Neuronal stem cell (in vitro differentiated cells): ENCODE data around the gene CHRD.

Experiments
- DNase-seq: peaks from one replicate; pipeline ENCODE4 v3.0.0-alpha.2; 2013; ENCODE audit warnings: low spot score
- H2AFZ ChIP-seq: one replicate; pipeline ENCODE4 v1.6.1; 2013; ENCODE audit warnings: mild to moderate bottlenecking, low read length, inconsistent platforms
- H2AK5ac ChIP-seq: 2 replicates; pipeline ENCODE4 v1.6.1; 2013; ENCODE audit warnings: low read depth, mild to moderate bottlenecking, inconsistent platforms, low read length, moderate library complexity, mixed read lengths
- H2BK120ac ChIP-seq: 2 replicates; pipeline ENCODE4 v1.6.1; 2013; ENCODE audit warnings: low read depth, mild to moderate bottlenecking, inconsistent platforms, low read length, moderate library complexity, mixed read lengths
- H2BK12ac ChIP-seq: one replicate; pipeline ENCODE4 v1.6.1; 2013; ENCODE audit warnings: low read length, inconsistent platforms
- H2BK15ac ChIP-seq: 2 replicates; pipeline ENCODE4 v1.6.1; 2013; ENCODE audit warnings: mild to moderate bottlenecking, low read length, inconsistent platforms, mixed read lengths
- H2BK5ac ChIP-seq: one replicate; pipeline ENCODE4 v1.6.1; 2013; ENCODE audit warnings: inconsistent platforms, mild to moderate bottlenecking, low read length, moderate library complexity
- H3K14ac ChIP-seq: one replicate; pipeline ENCODE4 v1.6.1; 2013; ENCODE audit warnings: low read length, inconsistent platforms
- H3K18ac ChIP-seq: 2 replicates; pipeline ENCODE4 v1.6.1; 2013; ENCODE audit warnings: low read length, inconsistent platforms
- H3K23ac ChIP-seq: 2 replicates; pipeline ENCODE4 v1.6.1; 2013; ENCODE audit warnings: low read depth, mild to moderate bottlenecking, mixed read lengths, low read length, inconsistent platforms; ENCODE audit not compliant: poor library complexity
- H3K27ac ChIP-seq: replicated peaks from 3 replicates; pipeline ENCODE4 v1.5.1; 2013; ENCODE audit warnings: low read length, inconsistent platforms
- H3K27me3 ChIP-seq, 3 experiments: 2 replicates each; pipeline ENCODE4 v1.6.1; 2013; ENCODE audit warnings: low read length in 3 of 3, mild to moderate bottlenecking in 2 of 3, inconsistent platforms in 1 of 3, low read depth in 1 of 3, mixed read lengths in 1 of 3, moderate library complexity in 1 of 3; ENCODE audit not compliant: control insufficient read depth in 3 of 3, insufficient read depth in 3 of 3
- H3K36me3 ChIP-seq, 2 donors: replicated peaks in 1 of 2; 2 replicates each; pipeline ENCODE4 v1.6.1; 2013; ENCODE audit warnings: low read length in 2 of 2; ENCODE audit not compliant: control insufficient read depth in 2 of 2, insufficient read depth in 2 of 2
- H3K4ac ChIP-seq: 2 replicates; pipeline ENCODE4 v1.6.1; 2013; ENCODE audit warnings: inconsistent platforms, mild to moderate bottlenecking, low read length, moderate library complexity
- H3K4me1 ChIP-seq, 2 donors: 1 replicate in 1 of 2; 2 replicates in 1 of 2; pipeline ENCODE4 v1.6.1; 2013; ENCODE audit warnings: low read length in 2 of 2, low read depth in 1 of 2; ENCODE audit not compliant: control insufficient read depth in 2 of 2, insufficient read depth in 1 of 2
- H3K4me2 ChIP-seq: one replicate; pipeline ENCODE4 v1.6.1; 2013; ENCODE audit warnings: mild to moderate bottlenecking, low read length, inconsistent platforms; ENCODE audit not compliant: insufficient read depth, poor library complexity, severe bottlenecking
- H3K4me3 ChIP-seq, 2 donors: 2 replicates each; pipeline ENCODE4 v1.5.1; 2013; ENCODE audit warnings: low read length in 2 of 2, mild to moderate bottlenecking in 2 of 2, inconsistent platforms in 1 of 2, moderate library complexity in 1 of 2
- H3K79me1 ChIP-seq: one replicate; pipeline ENCODE4 v1.6.1; 2013; ENCODE audit warnings: low read depth, mild to moderate bottlenecking, inconsistent platforms, low read length, moderate library complexity
- H3K9ac ChIP-seq: one replicate; pipeline ENCODE4 v1.6.1; 2013; ENCODE audit warnings: mild to moderate bottlenecking, low read depth, low read length, inconsistent platforms; ENCODE audit not compliant: poor library complexity
- H3K9me3 ChIP-seq, 2 donors: replicated peaks in 1 of 2; 2 replicates each; pipeline versions ENCODE3 to v1.6.1; 2013; ENCODE audit warnings: low read length in 2 of 2, mild to moderate bottlenecking in 2 of 2, inconsistent platforms in 1 of 2, low read depth in 1 of 2, mixed read lengths in 1 of 2, moderate library complexity in 1 of 2; ENCODE audit not compliant: control insufficient read depth in 2 of 2, insufficient read depth in 1 of 2
- H4K8ac ChIP-seq: one replicate; pipeline ENCODE4 v1.6.1; 2013; ENCODE audit warnings: low read depth, mild to moderate bottlenecking, inconsistent platforms, low read length, moderate library complexity
- H4K91ac ChIP-seq: one replicate; pipeline ENCODE4 v1.6.1; 2013; ENCODE audit warnings: low read length, low read depth, mild to moderate bottlenecking, inconsistent platforms; ENCODE audit not compliant: poor library complexity
- WGBS, 2 donors: extraction: QIAGEN DNeasy Blood & Tissue Kit; methylation state at CpG; one replicate each; pipeline ENCODE4 v1.1.7; 2013; ENCODE audit warnings: missing lambda C conversion rate in 2 of 2, mixed read lengths in 1 of 2; ENCODE audit not compliant: insufficient read length in 2 of 2, insufficient replicate concordance in 1 of 2; ENCODE audit errors: extremely low coverage in 2 of 2; 5-methylcytosine and 5-hydroxymethylcytosine counted together

Gene CHRD

GRCh38 chr3:184354121-184354728 is 25.6 kb upstream of the CHRD start:
- H2BK12ac ChIP-seq = no peak overlapping the region
- H3K27me3 ChIP-seq = no peaks in the 10 kb centered on the region
- H3K4me3 ChIP-seq = no peak overlapping the region
- peak overlapping the region; percentile 85 for H3K18ac ChIP-seq
- no CpG with 5 or more reads among the region's 18 CpGs for WGBS, 2 donors
- no peak overlapping the region for H3K4ac ChIP-seq
- no peak overlapping the region for H4K8ac ChIP-seq
- H2BK15ac ChIP-seq = peak overlapping the region; percentile 73
- DNase-seq = no peak
- peak overlapping the region; percentile 63 for H3K9ac ChIP-seq
- H3K36me3 ChIP-seq = peaks cover 72 to 92% of the 10 kb centered on the region in 2 donors
- peak overlapping the region; percentile 86 for H2AK5ac ChIP-seq
- H3K4me2 ChIP-seq = no peak overlapping the region
- no peaks in the 10 kb centered on the region for H3K9me3 ChIP-seq
- no peak overlapping the region for H3K27ac ChIP-seq
- no peak overlapping the region for H2BK120ac ChIP-seq
- peak overlapping the region; percentile 89 for H3K23ac ChIP-seq
- H3K79me1 ChIP-seq = peaks cover 10% of the 10 kb centered on the region
- no peak overlapping the region for H3K14ac ChIP-seq
- H2AFZ ChIP-seq = no peak overlapping the region
- no peak overlapping the region for H4K91ac ChIP-seq
- H3K4me1 ChIP-seq = peaks cover 6 to 15% of the 10 kb centered on the region in 2 donors
- H2BK5ac ChIP-seq = peak overlapping the region; percentile 16

- Histone ChIP-seq H2AFZ (no peak overlapping the region), H3K4me1 (peaks cover 8 to 20% of the 10 kb centered on the region in 2 donors), H3K27me3 (no peaks in the 10 kb centered on the region), H4K91ac (no peak overlapping the region), H3K9ac (peak overlapping the region; percentile 54), H4K8ac (no peak overlapping the region), H2BK120ac (no peak overlapping the region), H3K23ac (no peak overlapping the region), H3K79me1 (peaks cover 10% of the 10 kb centered on the region), H3K4ac (no peak overlapping the region), H3K36me3 (peaks cover 72 to 88% of the 10 kb centered on the region in 2 donors), H3K27ac (no peak overlapping the region), H3K4me2 (no peak overlapping the region), H2BK15ac (peak overlapping the region; percentile 31), H2BK5ac (peak overlapping the region; percentile 16), H3K14ac (no peak overlapping the region), H3K4me3 (no peak overlapping the region), H3K18ac (peak overlapping the region; percentile 81), H2AK5ac (peak overlapping the region; percentile 11), H3K9me3 (no peaks in the 10 kb centered on the region), H2BK12ac (no peak overlapping the region)
- WGBS, 2 donors = no CpG with 5 or more reads among the region's 8 CpGs
- no peak for DNase-seq
These were observed 25.1 kb upstream of the CHRD start for GRCh38 chr3:184354754-184355153.

GRCh38 chr3:184355261-184356040 is 24.4 kb upstream of the CHRD start:
- Histone ChIP-seq H3K27me3 (no peaks in the 10 kb centered on the region), H3K4me1 (peaks cover 13 to 25% of the 10 kb centered on the region in 2 donors), H4K8ac (no peak overlapping the region), H3K36me3 (peaks cover 72 to 82% of the 10 kb centered on the region in 2 donors), H3K9ac (peak overlapping the region; percentile 54), H3K4me2 (no peak overlapping the region), H3K79me1 (peaks cover 14% of the 10 kb centered on the region), H3K18ac (peak overlapping the region; percentile 67), H3K27ac (no peak overlapping the region), H2AK5ac (no peak overlapping the region), H2BK120ac (peak overlapping the region; percentile 0), H3K23ac (no peak overlapping the region), H4K91ac (no peak overlapping the region), H3K14ac (no peak overlapping the region), H3K9me3 (no peaks in the 10 kb centered on the region), H3K4me3 (no peak overlapping the region), H2BK15ac (no peak overlapping the region), H2BK12ac (no peak overlapping the region), H3K4ac (no peak overlapping the region), H2AFZ (no peak overlapping the region), H2BK5ac (peak overlapping the region; percentile 16)
- no peak for DNase-seq
- no CpG with 5 or more reads among the region's 18 CpGs for WGBS, 2 donors
